ENCODE results near the gene NEK6.

- TF ChIP-seq, protein P1, sequence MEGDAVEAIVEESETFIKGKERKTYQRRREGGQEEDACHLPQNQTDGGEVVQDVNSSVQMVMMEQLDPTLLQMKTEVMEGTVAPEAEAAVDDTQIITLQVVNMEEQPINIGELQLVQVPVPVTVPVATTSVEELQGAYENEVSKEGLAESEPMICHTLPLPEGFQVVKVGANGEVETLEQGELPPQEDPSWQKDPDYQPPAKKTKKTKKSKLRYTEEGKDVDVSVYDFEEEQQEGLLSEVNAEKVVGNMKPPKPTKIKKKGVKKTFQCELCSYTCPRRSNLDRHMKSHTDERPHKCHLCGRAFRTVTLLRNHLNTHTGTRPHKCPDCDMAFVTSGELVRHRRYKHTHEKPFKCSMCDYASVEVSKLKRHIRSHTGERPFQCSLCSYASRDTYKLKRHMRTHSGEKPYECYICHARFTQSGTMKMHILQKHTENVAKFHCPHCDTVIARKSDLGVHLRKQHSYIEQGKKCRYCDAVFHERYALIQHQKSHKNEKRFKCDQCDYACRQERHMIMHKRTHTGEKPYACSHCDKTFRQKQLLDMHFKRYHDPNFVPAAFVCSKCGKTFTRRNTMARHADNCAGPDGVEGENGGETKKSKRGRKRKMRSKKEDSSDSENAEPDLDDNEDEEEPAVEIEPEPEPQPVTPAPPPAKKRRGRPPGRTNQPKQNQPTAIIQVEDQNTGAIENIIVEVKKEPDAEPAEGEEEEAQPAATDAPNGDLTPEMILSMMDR (IDR thresholded peaks at IDR 0.05) = no peak
- TF ChIP-seq POLR2A (IDR thresholded peaks at IDR 0.05) = no peak
These were observed 41.8 kb upstream of the NEK6 start for GRCh38 chr9:124215956-124216355.

All from body of pancreas (tissue), 4 donors.